RPMI8226 (cell line): ENCODE measurements around the gene TMEM131L.
"Not testable (repeated sequence)": the region's sequence is repeated elsewhere in the genome, so short reads cannot be mapped to it uniquely, and the experiment has no call there.

Experiments
- DNase-seq: peaks from one replicate; pipeline ENCODE4 v3.0.0-alpha.2; 2015

TMEM131L gene

DNA sequence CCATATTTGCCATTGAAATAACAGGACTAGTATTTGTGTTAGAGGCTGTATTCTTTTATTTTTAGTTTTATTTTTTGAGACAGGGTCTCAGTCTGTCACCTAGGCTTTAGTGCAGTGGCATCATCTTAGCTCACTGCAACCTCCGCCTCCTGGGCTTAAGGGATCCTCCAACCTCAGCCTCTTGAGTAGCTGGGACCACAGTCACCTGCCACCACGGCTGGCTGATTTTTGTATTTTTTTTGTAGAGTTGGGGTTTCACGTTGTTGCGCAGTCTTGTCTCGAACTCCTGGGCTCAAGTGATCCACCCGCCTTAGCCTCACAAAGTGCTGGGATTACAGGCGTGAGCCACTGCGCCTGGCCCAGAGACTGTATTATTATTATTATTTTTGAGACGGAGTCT is 15.3 kb downstream of the TMEM131L start:
- DNase-seq, result no peak

DNA sequence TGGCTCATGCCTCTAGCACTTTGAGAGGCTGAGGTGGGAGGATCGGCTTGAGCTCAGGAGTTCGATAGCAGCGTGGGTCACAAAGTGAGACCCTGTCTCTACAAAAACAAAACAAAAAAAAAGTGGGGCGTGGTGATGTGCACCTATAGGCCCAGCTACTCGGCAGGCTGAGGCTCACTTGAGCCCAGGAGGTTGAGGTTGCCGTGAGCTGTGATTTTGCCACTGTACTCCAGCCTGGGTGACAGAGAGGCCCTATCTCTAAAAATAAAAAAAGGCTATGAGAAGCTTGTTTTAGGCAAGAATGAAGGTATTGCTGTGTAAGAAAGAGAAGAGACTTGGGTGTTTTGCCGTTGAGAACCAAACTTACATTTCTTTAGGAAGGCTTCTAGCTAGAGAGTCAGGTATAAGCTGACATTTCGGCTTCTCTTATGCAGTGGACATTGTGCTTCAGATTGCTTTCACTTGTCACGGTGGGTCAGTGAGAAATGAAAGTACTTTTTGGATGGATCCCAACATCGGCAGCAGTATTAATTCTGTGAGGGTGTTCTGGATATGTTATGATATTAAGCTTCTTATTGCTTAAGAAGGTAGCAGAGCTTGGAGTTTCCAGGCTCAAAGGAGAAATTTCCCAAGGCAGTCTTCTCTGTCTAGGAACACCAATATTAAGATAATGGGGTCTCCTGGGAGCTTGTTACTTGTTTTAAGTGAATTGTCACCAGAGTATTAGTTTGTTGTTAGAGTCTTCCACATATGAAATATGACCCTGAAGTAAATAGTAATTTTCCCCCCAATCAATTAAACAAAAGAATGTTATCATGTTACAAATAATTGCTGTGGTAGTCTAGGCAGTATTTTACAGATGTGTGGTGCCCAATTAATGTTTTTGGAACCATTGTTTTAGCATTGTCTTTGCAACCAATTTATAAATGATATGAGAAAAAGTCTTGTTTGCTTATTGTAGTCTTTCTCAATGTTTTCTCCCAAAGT is 17.6 kb downstream of the TMEM131L start:
- DNase-seq, result no peak

DNA sequence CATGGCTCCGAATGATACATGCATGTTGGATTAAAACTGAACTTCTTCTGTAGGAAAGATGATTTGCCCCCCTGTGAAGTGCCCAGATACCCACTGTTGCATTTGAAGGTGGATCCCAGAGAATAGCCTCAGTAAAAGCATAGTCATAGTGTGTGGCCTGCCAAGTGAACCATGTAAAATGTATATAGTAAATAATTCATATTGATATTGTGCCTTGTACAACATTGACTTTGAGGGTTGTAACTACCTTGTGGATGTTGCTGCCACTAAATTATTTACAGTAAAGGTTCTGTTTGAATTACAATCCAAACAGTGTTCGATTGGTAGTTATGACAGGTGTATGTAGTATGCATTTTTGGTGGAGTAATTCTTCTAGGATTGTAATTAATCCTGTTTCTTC is 19.2 kb downstream of the TMEM131L start:
- DNase-seq, result no peak

DNA sequence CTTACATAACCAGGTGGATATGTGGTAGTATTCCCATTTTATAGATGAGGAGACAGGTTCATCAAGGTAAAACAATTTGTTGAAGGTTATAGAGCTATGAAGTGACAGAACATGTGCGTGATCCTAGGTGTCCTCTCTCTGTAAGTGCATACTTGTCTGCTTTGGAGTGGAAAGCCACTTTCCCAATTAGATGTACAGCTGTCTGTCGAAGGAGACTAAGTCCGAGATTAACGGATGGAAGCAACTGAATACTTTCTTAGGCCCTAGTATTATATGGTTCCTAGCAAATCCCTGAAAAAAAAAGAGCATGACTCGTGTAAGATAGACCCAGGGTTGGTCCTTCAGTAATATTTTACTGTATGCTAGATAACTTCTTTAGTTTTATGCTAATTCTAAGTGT is 19.7 kb downstream of the TMEM131L start:
- no peak for DNase-seq

DNA sequence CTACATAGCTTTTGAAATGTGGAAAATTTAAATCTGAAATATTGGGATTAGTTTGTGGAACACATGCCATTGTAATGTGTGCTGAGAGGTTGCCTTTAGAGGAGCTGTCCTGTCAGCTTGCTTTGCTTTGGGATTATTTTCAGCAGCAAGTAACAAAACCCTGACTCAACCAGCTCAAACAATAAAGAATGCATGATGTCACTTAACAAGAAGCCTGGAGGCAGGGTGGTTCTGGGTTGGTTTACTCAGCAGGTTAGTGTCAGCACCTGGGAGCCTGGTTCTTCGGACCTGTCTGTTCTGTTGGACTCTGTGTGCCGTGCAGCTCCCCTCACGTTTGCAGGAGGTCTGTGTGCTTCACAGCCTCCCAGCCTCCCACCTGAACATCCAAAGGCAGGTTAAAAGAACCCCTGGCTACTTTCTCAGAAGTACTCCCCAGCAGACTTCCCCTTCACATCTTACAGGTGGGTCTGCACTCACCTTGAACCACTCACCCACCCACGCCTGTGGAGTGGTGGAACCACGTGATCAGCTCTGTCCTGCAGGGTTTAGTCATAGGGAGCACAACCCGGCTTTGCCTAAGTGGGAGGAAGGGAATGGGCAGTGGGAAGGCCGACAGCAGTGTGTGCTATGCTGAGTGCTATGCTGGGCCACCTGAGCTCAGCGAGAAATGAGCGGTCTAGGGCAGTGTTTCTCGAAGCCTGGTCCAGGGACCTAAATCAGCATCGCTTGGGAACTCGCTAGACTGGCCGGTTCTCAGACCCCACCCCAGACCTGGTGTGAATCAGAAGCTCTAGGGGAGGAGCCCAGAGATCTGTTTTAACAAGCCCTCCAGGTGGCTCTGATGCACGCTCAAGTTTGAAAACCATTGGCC is 20.4 kb downstream of the TMEM131L start:
- no peak for DNase-seq

DNA sequence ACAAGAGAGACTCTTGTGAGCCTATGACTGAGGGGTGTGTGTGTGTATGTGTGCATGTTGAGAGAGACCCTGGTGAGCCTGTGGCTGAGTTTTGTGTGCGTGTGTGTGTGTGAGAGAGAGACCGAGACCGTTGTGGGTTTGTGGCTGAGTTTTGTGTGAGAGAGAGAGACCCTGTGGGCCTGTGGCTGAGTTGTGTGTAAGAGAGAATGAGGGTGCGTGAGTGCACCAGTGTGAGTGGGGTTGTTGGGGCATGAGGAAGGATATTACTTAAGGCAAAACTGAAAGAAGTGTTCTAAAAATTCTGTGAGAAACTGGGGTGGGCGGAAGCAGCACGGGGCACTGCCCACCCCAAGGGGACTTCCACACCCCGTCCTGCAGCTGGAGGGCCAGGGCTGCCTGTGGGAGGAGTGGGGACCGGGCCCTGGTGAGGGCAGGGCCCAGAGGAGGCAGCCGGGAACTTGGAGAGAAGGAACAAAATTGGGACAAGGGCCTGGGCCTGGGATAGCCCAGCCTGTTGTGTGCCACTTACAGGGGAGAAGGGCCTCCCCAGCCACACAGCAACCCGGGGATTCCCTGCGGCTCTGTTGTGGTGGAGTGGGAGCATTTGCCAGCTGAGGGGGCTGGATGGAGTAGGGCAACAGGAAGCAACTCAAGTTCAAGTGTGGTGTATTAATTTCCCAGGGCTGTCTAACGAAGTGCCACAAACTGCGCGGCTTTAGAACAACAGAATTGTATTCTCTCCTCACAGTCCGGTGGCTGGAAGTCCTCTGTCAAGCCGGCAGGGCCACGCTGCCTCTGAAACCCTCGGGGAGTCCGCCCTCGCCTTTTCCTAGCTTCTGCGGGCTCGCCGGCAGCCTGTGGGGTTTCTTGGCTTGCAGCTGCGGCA is 22.1 kb downstream of the TMEM131L start:
- no peak for DNase-seq

DNA sequence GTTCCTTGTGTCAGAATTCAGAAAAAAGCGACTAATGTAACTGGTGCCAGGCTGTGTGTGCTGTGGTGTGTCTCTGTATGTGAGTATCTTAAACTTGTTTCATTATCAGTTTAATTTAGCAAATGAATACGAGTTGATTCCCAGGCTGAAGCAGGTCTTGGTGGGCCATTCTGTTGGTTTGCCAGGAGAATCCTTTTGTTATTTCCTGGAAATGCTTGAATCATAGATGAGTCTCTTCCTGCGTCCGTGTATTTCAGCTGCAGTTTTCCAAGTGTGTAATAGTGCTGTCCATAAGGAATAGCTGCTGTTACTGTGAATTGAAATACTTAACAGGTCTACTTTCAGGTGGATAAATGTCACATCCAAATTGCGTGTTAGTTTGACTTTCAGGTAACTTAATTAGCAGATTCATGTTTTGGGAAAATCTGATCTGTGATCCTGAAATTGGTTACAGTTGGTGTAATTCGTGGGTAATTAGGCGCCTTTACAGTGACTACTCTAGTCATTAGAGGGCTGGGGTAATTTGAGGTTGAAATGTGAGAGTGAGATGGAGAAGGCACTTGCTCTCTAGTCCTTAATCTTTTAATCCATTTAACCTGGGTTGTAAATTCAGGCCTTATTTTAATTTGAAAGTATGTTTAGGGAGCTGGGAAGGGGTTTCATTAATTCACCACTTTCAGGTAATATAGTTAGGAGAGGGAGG is 23.8 kb downstream of the TMEM131L start:
- DNase-seq, result no peak

DNA sequence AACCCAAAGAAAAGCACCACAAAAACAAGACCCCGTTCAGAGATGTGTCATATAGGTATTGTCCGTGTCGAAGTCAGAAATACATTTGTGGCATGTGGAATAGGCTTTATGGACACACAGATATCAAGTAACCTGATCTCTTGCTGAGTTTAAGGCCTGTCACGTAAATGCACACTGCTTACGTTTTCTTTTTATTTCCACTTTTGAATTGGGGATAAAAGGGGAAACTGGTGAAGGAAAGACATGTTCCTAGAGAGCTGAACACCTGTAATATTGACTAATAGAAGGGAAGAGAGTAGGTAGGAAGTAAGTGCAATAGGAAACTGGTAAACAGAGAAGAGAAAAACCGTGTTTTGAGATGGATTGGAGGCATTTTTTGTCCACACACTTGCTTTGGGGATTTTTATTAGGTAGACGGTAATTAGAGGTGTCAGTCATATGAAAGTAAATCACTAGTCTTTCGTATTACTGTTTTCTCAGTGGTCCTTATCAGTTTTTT is 24.9 kb downstream of the TMEM131L start:
- DNase-seq, result no peak

DNA sequence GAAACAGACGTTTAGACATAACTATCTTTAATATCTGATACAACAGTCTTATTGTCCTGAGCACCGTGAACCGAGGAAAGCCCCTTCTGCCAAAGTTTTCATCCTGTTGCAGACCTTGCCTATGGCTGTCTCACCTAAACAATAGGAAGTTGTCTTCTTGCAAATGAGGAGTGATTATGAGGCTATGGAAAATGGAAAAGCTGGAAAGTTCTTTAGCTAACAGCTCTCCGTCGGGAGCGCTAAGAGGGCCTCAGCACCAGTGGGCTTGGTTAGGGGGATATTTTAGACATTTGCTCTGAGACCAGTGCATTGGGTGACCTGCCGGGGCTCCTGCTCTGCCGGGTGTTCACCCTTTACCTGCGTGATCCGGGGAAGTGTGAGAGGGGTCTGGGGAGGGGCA is 28.4 kb downstream of the TMEM131L start:
- no peak for DNase-seq

DNA sequence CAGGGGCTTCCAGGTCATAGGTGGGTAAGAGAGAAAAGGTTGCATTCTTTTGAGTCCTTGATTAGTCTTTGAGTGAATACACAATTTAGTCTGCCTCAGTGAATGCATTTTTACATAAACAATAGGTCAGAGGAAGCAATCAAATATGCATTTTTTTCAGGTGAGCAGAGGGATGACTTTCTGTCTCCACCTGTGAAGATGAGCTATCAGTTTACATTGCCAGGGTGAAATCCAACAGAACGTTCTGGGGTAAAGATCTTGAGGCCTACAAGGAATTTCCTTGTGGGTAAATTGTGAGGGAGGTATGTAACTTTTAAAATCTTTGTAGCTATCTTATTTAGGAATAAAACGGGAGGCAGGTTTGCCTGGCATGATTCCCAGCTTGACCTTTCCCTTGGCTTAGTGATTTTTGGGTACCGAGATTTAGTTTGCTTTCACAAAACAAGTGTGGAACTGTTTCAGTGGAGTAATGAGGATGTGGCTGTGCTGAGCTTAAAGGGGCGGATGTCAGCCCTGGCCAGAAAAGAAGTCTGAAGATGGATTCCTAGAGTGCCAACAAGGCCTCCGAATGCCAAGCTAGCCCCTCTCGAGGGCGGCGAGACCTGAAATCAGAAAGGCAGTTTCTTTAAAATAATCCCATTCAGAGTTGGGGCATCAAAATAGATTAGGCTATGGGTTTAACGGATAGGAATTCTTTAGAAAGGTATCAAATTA is 29.5 kb downstream of the TMEM131L start:
- no peak for DNase-seq

DNA sequence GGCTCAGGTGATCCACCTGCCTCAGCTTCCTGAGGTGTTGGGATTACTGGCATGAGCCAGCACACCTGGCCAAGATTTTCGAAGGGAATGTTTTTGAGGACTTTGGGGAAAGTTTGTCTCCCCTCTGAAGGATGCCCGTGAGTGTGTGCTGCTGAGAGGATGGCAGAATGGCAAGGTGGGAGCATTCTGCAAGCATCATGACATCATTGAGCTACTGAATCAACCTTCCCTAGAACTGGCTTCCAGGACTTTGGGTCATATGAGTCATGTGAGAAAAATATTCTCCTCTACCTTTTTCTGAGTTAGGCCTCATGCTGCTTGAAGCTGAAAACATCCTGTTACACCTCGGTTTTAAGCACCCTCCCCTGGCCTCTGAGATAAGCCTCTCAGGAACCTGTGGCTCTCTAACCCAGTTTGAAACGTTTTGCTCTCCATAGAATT is 31.0 kb downstream of the TMEM131L start:
- no peak for DNase-seq

DNA sequence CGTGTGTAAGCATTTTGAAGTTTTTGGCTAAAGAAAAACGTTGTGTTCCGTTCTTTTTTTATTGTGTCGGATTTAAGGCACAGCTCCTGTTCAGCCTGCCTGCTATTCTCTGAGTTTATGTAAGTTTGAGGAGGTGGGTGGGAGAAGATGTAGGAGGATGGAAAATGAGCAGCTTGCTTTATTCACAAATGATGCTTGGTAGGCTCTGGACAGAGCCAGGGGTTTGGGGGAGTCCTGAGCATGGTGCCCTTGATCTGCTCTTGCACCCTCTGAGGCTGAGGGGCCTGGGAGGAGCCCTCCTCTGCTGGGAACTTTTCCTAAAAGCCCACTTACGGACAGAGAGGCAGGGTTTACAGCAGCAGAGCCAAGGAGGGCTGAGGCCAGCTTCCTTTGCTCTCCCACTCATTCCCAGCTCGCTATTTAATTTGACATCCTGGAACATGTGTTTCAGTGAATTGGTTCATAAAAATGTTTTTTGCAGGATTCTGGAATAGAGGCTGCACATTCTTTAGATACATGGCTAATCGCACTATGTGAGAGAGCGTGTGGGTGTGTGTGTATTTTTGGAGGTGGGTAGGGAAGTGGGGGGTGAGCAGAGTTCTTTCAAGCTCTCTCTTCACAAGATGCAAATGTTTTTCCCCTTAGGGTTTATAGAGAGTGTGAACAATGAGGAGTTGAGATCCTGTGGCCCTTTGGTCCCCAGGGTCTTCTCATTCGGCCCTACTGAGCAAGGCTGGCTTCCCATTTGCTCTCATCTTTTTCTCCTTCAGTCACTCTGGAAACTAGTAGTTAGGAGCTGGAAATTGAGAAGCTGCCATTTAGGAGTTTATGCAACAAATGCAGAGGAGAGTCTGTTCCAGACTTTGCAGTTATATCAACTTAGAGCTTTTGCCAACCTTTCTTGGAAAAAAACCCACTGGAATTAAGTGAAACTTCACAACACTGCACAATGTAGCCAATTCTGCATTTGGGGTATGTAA is 32.1 kb downstream of the TMEM131L start:
- no peak for DNase-seq

DNA sequence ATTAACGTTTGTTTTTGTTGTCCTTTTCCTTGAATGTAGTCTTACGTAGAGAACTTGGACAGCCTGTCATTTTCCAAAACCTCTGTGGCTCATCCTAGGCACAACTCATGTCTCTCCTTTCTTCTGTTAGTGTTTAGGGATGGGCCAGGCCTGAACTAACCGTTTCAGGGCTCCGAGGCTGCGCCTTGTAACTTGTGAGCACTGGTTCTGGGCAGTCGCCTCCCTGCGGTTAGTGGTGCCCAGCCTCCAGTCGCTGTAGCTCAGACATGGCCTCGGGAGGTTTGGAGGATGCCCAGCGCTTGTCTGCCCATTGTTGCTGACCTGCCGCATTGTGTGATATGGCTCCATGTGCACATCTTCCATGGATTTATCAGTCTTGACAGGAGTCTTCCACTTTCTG is 32.8 kb downstream of the TMEM131L start:
- no peak for DNase-seq

DNA sequence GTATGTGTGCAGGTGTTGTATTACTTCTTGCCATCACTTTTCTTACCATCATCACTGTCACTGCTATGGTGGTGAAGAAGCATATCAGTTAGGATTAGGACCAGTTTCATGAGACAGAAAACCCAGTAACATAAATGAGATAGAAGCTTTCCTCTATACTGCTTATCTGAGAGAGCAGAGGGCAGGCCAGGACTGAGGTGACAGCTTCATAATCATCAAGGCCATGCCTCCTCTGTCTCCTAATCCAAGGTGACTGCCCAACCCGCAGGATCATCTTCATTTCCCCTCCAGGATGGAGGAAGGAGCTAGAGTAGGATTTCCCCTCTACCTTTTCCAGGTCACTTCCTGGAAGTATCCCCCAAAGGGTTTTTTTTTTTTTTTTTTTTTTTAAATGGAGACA is 35.4 kb downstream of the TMEM131L start:
- no peak for DNase-seq

DNA sequence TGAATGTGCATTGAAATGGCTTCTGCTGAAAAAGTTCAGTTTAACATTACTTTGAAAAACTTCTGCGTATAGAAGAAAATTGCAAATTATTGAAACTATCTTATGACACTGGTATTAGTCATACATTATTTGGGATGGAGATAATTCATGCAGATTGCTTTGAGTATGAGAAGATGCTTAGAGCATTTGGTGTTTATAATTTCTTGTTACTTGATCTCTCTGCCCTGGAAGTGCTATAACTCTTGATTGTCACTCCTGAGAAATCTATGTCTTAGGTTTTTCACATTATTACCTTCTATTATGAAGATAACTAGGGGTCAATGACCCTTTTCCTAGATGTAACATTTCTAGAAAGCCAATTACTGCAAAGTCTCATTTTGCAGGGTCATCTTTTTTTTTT is 36.4 kb downstream of the TMEM131L start:
- no peak for DNase-seq

DNA sequence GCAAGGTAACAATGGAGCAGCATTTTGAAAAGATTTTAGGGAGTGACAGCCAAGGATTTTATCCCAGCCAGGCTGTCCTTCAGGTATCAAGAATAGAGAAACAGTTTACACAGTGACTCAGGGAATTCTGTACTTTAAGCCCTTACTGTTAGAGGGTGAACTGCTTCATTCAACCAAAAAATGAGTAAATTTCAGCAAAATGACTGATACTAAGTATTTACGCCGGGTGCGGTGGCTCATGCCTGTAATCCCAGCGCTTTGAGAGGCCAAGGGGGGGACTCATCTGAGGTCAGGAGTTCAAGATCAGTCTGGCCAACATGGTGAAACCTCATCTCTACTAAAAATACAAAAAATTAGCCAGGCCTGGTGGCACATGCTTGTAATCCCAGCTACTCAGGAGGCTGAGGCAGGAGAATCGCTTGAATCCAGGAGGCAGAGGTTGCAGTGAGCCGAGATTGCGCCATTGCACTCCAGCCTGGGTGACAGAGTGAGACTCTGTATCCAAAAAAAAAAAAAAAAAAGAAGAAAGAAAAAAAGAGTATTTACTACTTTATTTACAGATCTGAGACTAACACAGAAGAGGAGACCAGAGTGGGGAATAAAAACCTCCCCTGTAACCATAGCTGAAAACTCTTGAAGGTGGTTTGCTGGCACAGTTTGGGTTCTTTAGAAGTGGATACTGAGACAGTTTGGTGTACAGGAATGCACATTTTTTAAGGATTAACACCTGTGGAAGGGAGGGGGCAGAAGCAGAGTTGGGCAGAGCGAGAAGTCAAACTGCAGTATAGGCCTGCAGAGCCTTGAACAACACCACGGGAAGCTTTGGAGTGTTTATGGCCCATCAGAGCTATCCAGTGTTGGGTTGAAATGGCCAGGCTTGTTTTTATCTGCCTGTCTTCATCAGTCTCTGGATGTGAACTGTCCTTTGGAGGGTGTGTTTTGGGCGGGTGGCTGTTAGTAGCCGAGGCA is 40.5 kb downstream of the TMEM131L start:
- DNase-seq, result no peak

DNA sequence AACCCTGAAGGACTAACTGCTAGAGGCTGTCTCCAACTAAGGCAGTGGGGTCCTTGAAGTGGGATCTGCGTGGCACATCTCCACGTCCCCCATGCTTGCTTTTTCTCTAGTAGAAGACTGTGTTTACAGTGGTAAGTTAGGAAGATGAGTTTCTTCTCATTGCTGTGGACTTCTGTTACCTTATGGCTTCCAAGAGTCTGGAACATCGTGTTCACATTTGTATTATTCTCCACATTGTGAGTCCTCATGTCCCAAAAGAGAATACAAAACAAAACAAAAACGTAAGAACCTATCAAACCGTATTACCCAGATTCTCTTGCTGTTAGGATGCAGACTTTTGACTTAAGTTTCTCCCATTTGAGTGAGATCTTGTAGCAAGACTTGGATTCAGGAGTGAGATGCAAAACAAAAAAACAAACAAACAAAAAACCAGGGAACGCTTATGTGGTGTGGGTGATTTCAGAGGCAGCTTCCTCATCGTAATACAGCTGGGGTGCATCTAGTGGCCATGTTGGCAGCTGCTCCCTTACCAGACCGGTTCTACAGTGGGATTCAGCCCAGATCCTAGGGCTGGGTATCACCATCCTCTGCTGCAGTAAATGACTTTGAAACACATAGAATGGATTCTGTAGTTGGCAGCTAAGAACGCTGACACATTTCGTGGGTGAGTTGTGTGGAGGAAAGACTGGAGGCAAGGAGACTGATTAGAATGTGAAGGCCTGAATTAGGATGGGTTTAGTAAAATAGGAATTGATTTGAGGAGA is 41.3 kb downstream of the TMEM131L start:
- no peak for DNase-seq

DNA sequence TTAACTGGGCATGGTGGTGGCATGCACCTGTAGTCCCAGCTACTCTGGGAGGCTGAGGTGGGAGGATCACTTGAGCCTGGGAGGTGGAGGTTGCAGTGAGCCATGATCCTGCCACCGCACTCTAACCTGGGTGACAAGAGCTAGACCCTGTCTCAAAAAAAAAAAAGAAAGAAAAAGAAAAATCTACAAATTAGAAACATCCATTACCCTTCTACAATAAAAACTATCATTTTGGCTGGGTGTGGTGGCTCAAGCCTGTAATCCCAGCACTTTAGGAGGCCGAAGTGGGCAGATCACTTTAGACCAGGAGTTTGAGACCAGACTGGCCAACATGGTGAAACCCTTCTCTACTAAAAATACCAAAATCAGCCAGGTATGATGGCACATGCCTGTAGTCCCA is 43.1 kb downstream of the TMEM131L start:
- DNase-seq, result not testable (repeated sequence)
